Right lobe of liver (tissue), 4 donors: Measurements from ENCODE around the gene VILL.

Experiments used
- POLR2A ChIP-seq: fragments of 450-650 bp; IDR thresholded peaks from one replicate; pipeline ENCODE4 v1.6.1; 2017; ENCODE audit warnings: antibody characterized with exemption, mild to moderate bottlenecking
- TF ChIP-seq, protein P1 (sequence below), 4 donors: fragments of 200-600 bp in 3 of 4; fragments of 450-650 bp in 1 of 4; IDR thresholded peaks; one replicate each; pipeline versions ENCODE4 v1.5.1 to v1.8.0; 2016 to 2022; ENCODE audit warnings: antibody characterized with exemption in 4 of 4, mild to moderate bottlenecking in 2 of 4
- donor health status: DM: no; HTN: no; CAD: no.
- donor health status: DM: no; HTN: no; CAD: no.
- donor health status: DM: no; HTN: yes; CAD: no.

DNA sequence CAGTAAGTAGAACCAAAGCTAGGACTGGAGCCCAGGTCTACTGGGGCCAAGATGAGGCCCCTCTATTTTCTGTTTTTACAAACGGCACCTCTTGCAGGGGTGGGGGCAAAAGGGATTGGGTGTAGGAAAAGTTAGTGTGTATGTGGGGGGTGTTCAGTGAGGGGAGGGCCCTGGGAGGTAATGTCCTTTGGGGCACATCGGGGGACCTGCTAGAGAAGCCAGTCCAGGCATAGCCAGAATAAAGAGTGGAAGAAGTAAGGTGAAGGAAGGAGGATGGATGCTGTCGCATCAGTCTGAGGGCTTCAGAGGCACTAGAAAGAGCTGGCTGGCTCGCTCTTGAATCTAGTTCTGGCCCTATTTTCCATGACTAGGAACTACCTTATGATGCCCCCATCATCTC, 36.3 kb downstream of the VILL start:
- TF ChIP-seq, protein P1, sequence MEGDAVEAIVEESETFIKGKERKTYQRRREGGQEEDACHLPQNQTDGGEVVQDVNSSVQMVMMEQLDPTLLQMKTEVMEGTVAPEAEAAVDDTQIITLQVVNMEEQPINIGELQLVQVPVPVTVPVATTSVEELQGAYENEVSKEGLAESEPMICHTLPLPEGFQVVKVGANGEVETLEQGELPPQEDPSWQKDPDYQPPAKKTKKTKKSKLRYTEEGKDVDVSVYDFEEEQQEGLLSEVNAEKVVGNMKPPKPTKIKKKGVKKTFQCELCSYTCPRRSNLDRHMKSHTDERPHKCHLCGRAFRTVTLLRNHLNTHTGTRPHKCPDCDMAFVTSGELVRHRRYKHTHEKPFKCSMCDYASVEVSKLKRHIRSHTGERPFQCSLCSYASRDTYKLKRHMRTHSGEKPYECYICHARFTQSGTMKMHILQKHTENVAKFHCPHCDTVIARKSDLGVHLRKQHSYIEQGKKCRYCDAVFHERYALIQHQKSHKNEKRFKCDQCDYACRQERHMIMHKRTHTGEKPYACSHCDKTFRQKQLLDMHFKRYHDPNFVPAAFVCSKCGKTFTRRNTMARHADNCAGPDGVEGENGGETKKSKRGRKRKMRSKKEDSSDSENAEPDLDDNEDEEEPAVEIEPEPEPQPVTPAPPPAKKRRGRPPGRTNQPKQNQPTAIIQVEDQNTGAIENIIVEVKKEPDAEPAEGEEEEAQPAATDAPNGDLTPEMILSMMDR (IDR thresholded peaks at IDR 0.05): no peak
- no peak for TF ChIP-seq POLR2A
